ENCODE measurements around the gene PALMD. TPM values are rescaled to one million over a fixed set of nuclear protein-coding genes. Genes with fewer than 3 reads are reported as not detected.

The PALMD gene
- total RNA-seq, 1 experiment from 2014 or later = 0.05 TPM

GRCh38 chr1:99608058-99608457 is 37.9 kb upstream of the PALMD start:
- Histone ChIP-seq H3K9me3 (ENCODE audit: control insufficient read depth, insufficient read depth, low read depth, low read length) (no peaks in the 10 kb centered on the region), H3K27ac (ENCODE audit: low read length) (no peak overlapping the region), H3K4me1 (ENCODE audit: control insufficient read depth, insufficient read depth, low read length) (no peaks in the 10 kb centered on the region), H3K27me3 (ENCODE audit: control insufficient read depth, insufficient read depth, low read length) (no peaks in the 10 kb centered on the region), H3K4me3 (ENCODE audit: low read depth in 2 of 2, low read length in 2 of 2) (no peak overlapping the region), H3K36me3 (ENCODE audit: control insufficient read depth, insufficient read depth, low read length) (no peaks in the 10 kb centered on the region)
- ChIA-PET CTCF (no interaction called here), POLR2A (no interaction called here)
- ATAC-seq = no peak
- BruUV-seq (replicated peaks) = no TSS peak
- intact Hi-C loops (cut with micrococcal nuclease; ENCODE audit: unreplicated experiment) (no loop called here), in situ Hi-C loops (cut with HindIII; ENCODE audit: low pct_unique_long_range_greater_than_20kb, low sequenced_read_pairs) (no loop called here)
- DNase-seq (ENCODE audit: low read depth, low spot score) = no peak
- no peak for TF ChIP-seq SIN3A (IDR thresholded peaks at IDR 0.05; ENCODE audit: borderline replicate concordance, insufficient read depth, low read depth, low read length)
- TF ChIP-seq POLR2AphosphoS5 (IDR thresholded peaks at IDR 0.05; ENCODE audit: low read depth, low read length) = no peak
- no peak for TF ChIP-seq TCF7L2 (IDR thresholded peaks at IDR 0.05; ENCODE audit: low read depth, low read length)
- TF ChIP-seq REST (IDR thresholded peaks at IDR 0.05; ENCODE audit: insufficient read depth in 1 of 2, low read depth in 2 of 2, low read length in 1 of 2) = no peak
- no peak for TF ChIP-seq CTCF (IDR thresholded peaks at IDR 0.05)

GRCh38 chr1:99613716-99614115 is 32.2 kb upstream of the PALMD start:
- BruUV-seq (replicated peaks) = no TSS peak
- ATAC-seq (no peak), DNase-seq (ENCODE audit: low read depth, low spot score) (no peak)
- TF ChIP-seq SIN3A (IDR thresholded peaks at IDR 0.05; ENCODE audit: borderline replicate concordance, insufficient read depth, low read depth, low read length) (no peak), CTCF (IDR thresholded peaks at IDR 0.05) (no peak)
- POLR2A ChIA-PET = no interaction called here
- CTCF ChIA-PET = no interaction called here
- H3K9me3 ChIP-seq (ENCODE audit: control insufficient read depth, insufficient read depth, low read depth, low read length) = no peaks in the 10 kb centered on the region
- no peak overlapping the region for H3K4me3 ChIP-seq (ENCODE audit: low read depth in 2 of 2, low read length in 2 of 2)
- intact Hi-C loops (cut with micrococcal nuclease; ENCODE audit: unreplicated experiment) = no loop called here
- no peak overlapping the region for H3K27ac ChIP-seq (ENCODE audit: low read length)
- H3K36me3 ChIP-seq (ENCODE audit: control insufficient read depth, insufficient read depth, low read length) = no peaks in the 10 kb centered on the region
- no peaks in the 10 kb centered on the region for H3K27me3 ChIP-seq (ENCODE audit: control insufficient read depth, insufficient read depth, low read length)
- no peaks in the 10 kb centered on the region for H3K4me1 ChIP-seq (ENCODE audit: control insufficient read depth, insufficient read depth, low read length)
- in situ Hi-C loops (cut with HindIII; ENCODE audit: low pct_unique_long_range_greater_than_20kb, low sequenced_read_pairs) = no loop called here

- no TSS peak for BruUV-seq (replicated peaks)
- Histone ChIP-seq H3K4me3 (ENCODE audit: low read depth in 2 of 2, low read length in 2 of 2) (no peak overlapping the region), H3K27me3 (ENCODE audit: control insufficient read depth, insufficient read depth, low read length) (no peaks in the 10 kb centered on the region), H3K27ac (ENCODE audit: low read length) (no peak overlapping the region), H3K36me3 (ENCODE audit: control insufficient read depth, insufficient read depth, low read length) (no peaks in the 10 kb centered on the region), H3K4me1 (ENCODE audit: control insufficient read depth, insufficient read depth, low read length) (no peaks in the 10 kb centered on the region), H3K9me3 (ENCODE audit: control insufficient read depth, insufficient read depth, low read depth, low read length) (no peaks in the 10 kb centered on the region)
- ChIA-PET CTCF (no interaction called here), POLR2A (no interaction called here)
- DNase-seq (ENCODE audit: low read depth, low spot score) (no peak), ATAC-seq (no peak)
- intact Hi-C loops (cut with micrococcal nuclease; ENCODE audit: unreplicated experiment) (no loop called here), in situ Hi-C loops (cut with HindIII; ENCODE audit: low pct_unique_long_range_greater_than_20kb, low sequenced_read_pairs) (no loop called here)
- TF ChIP-seq TCF7L2 (IDR thresholded peaks at IDR 0.05; ENCODE audit: low read depth, low read length) (no peak), SIN3A (IDR thresholded peaks at IDR 0.05; ENCODE audit: borderline replicate concordance, insufficient read depth, low read depth, low read length) (no peak), CTCF (IDR thresholded peaks at IDR 0.05) (no peak)
Measured at GRCh38 chr1:99614728-99615127, 31.2 kb upstream of the PALMD start.

Data from Panc1 (cell line).